GM10847 (cell line): ENCODE measurements around the gene RASSF3.

Experiments used
- POLR2A ChIP-seq: IDR thresholded peaks from 2 replicates; pipeline ENCODE4 v1.6.1; 2011; ENCODE audit not compliant: insufficient read length; ENCODE audit errors: extremely low read depth

The RASSF3 gene

GRCh38 chr12:64744422-64745258 lies 134.3 kb downstream of the RASSF3 start:
- no peak for TF ChIP-seq POLR2A

- no peak for TF ChIP-seq POLR2A
Measured at GRCh38 chr12:64745259-64745807, 135.0 kb downstream of the RASSF3 start.

GRCh38 chr12:64745980-64746379 lies 135.7 kb downstream of the RASSF3 start:
- TF ChIP-seq POLR2A, result no peak

- TF ChIP-seq POLR2A, result no peak
Measured at GRCh38 chr12:64746663-64747062, 136.4 kb downstream of the RASSF3 start.
